Measurements from ENCODE around the gene JPH3. TPM values are rescaled to one million over a fixed set of nuclear protein-coding genes. Genes with fewer than 3 reads are reported as not detected.
A peak's percentile ranks its signal among the peaks of the same experiment; 100 is the strongest.
"Not testable (repeated sequence)": the region's sequence is repeated elsewhere in the genome, so short reads cannot be mapped to it uniquely, and the experiment has no call there.

Gene JPH3
- total RNA-seq, 1 donor from 2014 or later: 0.13 TPM

DNA sequence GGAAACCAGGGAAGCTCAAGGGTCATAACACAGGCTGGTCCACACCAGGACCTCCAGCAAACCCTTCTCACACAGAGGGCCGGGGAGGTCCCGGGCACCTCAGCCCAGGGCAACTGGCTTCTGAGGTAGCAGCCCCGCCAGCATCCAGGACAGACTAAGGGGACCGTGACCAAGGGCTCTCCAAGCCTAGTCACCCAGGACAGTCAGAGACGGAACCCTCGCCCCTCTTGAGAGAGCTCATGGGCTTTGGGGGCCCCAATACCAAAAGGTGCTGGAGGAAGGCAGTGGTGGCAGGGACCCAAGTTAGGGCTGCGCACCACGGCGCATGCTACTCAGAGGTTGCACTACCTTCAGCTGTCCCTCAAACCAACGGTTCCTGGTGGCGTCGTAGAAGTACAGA, 108.6 kb downstream of the JPH3 start:
- DNase-seq (ENCODE audit: low read depth, low spot score): no peak

DNA sequence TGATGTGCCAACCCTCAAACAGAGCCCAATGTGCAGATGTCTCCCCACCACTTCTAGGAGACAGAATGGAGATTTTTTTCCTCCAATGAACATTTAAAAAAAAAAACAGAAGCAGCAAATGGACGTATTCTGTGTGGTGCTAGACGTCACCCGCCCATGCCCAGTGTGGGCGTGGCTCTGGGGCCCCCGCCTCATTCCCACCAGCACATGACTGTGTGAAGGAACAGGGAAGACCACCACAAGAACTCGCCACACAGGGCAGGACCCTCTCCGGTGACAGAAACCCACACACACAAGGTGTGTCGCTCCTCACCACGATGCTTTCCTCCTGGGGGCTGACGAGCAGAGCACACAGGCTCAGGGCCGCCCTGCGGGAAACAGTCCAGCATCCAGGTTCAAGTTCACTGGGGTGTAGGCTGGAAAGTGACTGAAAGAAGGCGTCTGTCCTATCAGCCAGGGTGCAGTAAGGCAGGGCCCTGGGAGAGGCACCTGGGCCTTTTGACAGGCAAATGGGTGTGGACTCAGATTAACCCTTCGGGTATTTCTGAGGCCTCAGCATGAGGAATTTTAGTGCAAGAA, 110.0 kb downstream of the JPH3 start:
- DNase-seq (ENCODE audit: low read depth, low spot score): no peak

DNA sequence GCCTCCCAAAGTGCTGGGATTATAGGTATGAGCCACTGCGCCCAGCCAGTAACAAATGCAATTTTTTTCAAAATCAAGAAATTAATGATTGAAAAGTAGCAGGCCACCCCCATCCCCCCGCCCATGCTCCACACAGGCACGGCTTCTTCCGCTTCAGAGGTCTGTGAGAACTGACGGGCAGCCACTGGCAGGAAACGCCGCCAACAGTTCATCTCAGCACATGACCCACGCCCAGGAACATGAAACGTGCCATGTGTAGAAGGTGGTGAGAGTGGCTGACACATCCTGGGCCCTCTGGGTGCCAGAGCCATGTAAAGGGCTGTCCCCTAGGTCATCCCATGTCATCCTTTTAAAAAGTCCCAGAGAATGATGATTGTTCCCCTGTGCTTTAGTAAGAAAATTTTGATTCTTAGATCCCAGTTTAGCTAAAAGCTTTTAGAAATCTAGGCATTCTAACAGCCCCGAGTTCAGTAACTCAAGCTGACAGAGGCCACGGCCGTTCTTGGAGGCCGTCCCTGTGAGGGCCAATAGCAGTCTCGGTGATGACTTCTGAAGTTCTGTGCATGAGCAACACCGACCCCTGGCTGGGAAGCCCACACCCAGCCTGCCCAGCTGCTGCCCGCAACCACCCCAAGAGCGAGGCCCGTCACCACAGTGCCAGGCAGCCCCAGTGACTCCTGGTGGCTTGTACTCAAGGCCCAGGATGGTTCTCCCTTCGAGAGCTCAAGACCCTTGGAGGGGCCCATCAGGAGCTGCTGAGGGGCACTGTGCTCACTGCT, 111.3 kb downstream of the JPH3 start:
- no peak for DNase-seq (ENCODE audit: low read depth, low spot score)

DNA sequence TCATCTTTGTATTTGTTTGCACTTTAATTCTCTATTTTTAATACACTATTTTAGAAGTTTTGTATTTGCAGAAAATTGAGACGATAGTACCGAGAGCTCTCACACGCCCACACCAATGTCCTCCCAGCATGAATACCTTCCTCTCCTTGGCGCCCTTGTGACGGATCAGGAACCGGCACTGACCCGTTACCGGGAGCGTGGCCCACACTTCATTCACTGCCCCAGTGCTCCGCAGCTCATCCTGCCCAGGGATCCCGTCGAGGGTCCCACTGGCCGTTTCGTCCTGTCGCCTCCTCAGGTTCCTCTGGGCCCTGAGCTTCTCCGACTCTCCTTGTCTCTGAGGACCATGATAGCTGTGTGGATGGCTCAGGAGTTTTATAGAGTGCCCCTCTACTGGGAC, 112.9 kb downstream of the JPH3 start:
- no peak for DNase-seq (ENCODE audit: low read depth, low spot score)

DNA sequence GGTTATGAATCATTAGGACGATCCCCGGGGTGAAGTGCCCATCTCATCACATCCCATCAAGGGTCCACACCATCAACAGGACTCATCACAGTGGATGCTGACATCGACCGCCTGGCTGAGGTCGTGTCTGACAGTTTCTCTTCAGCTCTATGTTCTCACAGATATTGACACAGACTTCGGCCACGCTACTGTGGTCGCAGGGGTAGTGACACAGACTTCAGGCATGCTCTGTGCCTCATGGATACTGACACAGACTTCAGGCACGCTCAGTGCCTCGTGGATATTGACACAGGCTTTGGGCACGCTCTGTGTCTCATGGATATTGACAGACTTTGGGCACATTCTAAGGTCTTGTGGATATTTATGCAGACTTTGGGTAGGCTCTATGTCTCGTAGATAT, 113.3 kb downstream of the JPH3 start:
- DNase-seq (ENCODE audit: low read depth, low spot score): no peak

DNA sequence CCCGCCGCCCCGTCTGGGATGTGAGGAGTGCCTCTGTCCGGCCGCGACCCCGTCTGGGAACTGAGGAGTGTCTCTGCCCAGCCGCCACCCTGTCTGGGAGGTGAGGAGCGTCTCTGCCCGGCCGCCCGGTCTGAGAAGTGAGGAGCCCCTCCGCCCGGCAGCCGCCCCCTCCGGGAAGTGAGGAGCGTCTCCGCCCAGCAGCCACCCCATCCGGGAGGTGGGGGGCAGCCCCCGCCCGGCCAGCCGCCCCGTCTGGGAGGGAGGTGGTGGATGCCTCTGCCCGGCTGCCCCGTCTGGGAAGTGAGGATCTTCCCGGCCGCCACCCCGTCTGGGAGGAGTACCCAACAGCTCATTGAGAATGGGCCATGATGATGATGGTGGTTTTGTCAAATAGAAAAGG, 116.5 kb downstream of the JPH3 start:
- not testable (repeated sequence) for DNase-seq (ENCODE audit: low read depth, low spot score)

DNA sequence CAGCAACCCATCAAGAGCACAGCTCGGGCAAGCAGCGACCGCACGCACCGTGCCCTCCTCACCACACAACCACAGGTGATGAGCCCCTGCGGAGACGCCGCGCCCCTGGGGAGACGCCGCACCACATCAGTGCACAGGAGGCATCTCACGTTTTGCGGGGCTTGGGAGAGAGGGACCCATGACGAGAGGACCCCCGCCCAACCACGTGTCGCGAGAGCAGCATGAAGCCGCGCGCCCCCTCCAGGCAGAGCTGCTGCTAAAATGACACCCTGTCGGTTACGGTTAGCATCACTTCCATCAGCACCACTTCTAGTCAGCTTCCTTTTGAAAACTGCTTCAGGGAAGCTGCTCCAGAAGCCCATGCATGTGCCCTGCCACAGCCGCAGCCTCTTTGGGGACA, 118.1 kb downstream of the JPH3 start:
- no peak for DNase-seq (ENCODE audit: low read depth, low spot score)

DNA sequence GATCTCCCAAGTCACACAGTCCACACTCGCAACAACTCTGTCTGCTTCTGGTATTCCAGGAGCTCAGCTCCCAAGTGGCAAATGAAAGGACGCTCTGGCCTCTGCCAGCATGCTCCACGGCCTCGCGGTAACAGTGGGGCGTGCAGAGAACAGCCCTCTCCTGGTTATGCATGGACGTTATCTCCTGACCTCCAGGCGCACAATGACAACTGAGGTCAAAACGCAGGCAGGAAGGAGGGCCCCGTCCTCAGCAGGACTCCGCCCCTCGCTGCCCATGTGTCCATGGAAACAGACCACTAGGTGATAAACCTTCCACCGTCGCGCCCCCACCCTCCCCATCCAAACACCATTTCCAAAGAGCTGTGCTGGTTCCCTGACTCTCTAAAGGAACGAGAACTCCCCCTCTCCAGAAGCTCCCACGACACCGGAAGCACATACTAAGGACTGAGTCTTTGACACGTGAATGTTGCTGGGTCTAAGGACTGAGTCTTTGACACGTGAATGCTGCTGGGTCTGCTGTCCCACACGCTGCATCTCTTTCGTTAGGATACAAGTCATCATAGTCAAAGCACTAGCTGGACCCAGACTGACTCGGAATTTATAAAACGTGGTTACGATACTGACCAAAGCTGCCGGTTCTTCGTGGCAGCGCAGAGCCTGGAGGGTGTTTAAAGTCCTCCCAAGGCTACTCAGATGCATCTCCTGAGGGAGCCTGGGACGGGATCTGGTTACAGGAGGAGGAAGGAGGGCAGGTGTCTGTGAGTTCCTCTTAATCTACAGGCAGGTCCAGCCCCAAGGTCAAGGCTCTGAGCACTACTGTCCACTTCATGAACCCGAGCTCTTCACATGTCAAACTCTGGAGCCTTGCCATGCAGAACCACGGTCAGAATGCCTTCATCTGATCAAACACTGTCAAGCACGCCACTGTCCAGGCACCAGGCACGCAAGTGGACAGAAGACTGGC, 119.6 kb downstream of the JPH3 start:
- no peak for DNase-seq (ENCODE audit: low read depth, low spot score)

DNA sequence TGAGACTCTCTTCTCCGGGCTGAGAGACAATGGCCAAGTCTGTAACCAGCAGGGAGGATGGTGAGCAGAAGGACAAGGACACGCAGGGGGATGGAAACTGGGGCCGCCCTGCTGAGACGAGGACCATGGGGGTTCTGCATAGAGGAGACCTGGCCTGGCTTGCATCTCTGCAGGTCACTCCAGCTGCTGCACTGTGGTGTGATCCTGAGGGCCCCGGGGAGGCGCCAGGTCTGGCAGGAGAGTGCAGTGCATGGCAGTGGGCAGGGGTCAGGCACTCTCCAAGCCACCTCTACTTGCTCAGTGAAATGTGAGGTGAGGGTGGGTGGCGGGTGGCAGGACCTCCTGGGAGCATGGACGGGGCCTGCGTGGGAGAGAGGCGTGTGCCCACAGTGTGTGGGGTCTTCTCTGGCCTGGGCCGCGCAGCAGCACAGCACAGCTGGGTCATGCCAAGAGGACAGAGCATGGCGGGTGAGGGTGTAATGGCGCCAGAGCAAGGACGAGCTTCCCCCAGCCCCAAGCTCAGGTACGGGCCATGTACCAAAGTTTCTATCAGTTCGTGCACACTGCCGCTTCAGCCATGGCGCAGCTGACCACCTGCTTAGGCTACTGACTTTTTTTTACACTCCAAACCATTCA, 120.4 kb downstream of the JPH3 start:
- no peak for DNase-seq (ENCODE audit: low read depth, low spot score)

DNA sequence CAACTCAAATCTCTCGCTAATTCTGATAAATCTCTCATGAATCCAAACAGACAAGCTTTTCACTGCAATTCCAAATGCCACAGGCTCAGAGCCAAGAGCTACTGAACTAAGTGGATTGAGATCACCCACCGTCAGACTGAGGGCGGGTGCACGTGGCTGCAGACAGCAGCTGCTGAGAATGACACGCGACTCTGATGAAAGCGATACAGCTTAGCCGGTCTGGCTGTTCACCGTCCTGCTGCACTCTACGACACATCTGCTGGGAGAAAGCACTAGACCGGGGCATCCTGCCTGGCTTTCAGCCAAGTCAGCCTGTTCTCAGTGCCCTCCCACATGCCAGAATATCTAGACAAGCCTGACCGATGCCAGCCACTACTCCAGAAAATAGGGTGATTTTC, 120.9 kb downstream of the JPH3 start:
- DNase-seq (ENCODE audit: low read depth, low spot score): peak; percentile 63

DNA sequence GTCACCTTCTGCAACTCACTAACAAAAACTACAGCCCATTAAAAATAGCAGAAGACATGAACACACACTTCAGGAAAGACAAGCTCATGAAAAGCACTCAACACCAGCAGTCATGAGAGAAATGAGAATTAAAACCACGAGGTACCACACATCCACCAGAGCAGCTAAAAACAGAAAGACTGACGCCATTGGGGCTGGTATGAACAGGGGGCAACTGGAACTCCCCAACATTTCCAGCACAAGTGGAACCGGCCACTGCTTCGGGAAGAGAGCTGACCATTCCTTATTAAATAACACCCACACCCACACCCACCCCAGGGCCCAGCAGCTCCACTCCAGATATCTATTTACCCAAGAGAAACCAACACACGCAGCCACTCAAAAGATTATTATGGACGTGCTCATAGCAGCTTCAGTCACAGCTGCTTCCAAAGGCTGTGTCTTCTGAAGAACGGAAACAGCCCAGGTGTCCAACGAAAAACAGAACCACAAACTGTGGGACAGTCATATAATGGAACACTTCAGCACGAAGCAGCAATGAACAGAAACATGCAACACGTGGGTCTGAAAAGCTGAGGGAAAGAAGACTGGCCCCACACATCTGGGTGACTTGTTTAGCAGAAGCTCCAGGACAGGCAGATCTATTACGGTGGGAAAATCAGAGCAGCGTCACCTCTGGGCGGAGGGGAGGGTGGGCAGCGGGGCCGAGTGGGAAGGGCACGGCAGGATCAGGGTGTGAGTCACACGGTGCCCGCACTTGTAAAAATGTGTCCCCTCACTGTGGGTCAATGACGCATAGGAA, 122.4 kb downstream of the JPH3 start:
- DNase-seq (ENCODE audit: low read depth, low spot score): no peak

DNA sequence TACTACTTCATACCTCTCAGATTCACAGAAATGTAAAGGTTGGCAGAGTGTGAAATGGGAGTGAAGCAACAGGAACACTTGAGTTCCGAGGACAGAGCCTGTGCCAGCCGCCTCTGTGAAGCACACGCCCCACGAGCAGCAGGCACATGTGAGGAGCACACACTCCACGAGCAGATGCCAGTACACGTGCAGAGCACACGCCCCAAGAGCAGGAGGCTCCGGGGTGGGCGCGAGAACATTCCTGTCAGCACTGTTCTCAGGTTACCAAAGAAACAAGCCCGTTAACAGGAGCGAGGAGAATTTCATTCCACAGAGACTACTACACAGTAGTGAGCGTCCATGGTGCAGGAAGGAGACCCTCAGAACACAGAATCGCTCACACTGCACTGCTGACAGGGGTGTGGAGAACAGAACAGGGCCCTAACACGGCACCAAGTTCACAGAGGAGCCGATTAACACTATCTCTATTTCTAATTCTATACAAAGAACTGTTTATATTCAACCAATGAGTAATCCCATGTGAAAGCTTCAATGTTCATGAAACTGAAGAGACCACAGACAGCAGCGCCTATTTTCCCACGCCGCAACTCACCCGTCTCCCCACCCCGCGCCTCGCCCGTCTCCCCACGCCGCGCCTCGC, 123.4 kb downstream of the JPH3 start:
- no peak for DNase-seq (ENCODE audit: low read depth, low spot score)

DNA sequence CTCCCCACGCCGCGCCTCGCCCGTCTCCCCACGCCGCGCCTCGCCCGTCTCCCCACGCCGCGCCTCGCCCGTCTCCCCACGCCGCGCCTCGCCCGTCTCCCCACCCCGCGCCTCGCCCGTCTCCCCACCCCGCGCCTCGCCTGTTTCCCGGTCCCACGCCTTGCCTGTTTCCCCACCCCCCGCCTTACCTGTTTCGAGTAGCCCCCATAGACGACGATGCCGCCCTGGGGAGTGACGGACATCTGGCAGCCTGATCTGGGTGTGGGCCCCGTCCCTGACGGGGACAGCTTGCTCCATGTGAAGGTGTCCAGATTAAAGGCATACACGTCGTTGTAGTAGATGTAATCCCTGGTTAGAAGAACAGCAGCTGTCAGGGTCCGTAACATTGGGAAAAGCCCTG, 124.3 kb downstream of the JPH3 start:
- DNase-seq (ENCODE audit: low read depth, low spot score): not testable (repeated sequence)

DNA sequence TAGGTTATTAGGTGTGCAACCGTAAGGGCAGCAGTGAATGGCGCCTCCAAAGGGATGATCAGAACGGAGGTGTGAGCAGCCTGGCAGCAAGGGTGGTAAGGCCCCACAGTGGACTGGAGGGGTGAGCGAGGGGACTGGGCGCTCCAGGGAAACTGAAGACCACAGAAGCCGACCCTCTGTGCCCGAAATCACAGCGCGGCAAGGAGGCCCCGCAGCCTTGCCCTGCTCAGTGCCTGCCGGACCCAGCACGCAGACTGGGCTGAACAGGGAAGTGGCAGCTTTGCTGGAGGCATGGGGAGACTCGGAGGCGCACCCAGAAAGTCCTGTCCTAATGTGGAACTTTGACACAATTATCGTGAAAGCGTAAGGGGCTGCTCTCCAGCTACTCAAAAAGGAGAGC, 125.0 kb downstream of the JPH3 start:
- no peak for DNase-seq (ENCODE audit: low read depth, low spot score)

DNA sequence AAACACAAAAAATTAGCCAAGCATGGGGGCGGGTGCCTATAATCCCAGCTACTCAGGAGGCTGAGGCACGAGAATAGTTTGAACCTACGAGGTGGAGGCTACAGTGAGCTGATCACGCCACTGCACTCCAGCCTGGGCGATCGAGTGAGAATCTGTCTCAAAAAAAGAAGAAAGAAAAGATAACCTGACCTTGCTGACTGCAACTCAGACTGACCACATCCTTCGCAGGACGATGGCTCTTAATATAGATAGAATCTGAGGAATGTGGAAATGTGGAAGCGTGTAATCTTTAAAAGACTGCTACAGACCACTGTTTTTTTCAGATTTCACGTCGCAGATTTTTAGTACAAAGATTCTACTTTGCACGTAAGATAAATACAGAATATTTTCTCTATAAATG, 125.7 kb downstream of the JPH3 start:
- DNase-seq (ENCODE audit: low read depth, low spot score): no peak

DNA sequence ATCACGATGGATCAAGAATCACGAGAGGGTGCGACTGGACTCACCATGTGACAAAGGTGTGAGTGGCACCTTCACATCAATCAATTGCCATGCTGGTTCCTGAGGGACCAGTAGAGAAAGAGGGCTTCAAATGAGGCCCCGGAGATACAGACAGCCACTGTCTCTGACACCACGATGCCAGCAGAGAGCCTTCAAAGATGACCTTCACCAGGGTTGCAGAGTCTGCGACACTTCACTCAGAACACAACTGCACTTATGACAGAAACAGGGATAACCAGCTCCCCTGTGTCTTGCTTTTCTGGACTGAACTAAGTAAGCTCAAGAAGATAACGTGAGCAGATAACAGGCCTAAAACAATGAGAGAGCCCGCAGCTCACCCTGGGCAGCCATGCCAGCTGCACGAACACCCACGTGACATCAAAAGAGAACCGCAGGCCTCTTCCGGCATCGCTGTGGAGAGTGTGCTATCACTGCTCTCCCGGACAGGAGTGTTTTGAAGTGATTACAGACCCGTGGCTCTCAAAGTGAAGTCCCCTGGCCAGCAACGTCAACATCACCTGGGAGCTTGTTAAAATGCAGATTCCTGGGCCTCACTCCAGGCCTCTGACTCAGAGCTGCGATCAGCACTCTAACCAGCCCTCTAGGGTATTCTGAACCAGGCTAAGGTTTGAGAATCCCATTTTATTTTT, 127.1 kb downstream of the JPH3 start:
- no peak for DNase-seq (ENCODE audit: low read depth, low spot score)

DNA sequence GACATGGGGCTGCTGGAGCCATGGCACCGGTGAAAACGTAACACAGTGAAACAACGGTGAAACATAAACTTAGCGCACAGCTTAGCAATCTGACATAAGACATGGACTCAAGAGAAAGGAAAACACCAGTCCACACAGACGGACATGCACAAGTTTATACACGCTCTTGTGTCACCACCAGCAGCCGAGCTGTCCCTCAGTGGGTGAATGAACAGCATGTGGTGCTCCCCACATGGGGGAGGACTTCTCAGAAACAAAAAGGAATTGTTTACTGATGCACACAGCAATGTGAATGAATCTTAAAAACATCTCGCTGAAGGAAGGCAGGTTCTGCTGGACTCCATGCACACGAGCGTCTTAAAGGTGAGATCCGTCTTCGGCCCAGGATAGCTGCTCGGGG, 129.3 kb downstream of the JPH3 start:
- DNase-seq (ENCODE audit: low read depth, low spot score): no peak

DNA sequence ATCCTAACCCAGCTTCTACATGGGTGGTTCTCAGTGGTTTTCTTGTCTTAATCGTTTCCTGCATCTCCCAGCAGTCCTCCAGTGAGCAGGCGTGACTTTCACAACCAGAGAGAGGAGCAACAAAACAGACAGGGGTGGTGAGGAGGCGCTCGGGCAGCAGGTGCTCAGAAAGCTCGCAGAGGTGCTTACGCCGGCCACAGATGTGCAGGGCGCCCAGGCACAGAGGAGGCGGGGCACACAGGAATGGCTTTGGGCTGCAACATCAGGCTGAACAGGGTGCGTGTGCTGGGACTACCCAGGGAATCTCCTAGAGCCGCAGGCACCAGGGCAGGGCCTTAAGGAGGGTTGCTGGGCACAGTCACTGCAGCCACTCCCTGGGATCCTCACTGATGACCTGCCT, 130.9 kb downstream of the JPH3 start:
- no peak for DNase-seq (ENCODE audit: low read depth, low spot score)

DNA sequence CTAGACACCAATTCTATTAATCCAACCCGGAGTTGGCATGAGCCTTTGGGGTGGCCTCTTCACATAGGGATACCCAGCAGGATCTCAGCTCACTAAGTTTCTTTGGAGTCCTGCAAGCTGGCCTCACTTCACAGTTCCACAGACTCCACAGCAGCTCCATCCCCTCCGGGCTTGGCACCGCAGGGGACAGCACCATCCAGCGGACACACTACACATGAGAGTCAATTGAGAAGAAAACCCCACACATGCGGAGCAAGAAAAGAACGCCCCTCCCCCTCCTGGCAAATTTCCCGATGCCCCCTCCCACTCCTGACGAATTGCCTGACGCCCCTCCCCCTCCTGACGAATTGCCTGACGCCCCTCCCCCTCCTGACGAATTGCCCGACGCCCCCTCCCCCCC, 132.3 kb downstream of the JPH3 start:
- no peak for DNase-seq (ENCODE audit: low read depth, low spot score)
